ENCODE results near the gene AIDA.

AIDA gene

DNA sequence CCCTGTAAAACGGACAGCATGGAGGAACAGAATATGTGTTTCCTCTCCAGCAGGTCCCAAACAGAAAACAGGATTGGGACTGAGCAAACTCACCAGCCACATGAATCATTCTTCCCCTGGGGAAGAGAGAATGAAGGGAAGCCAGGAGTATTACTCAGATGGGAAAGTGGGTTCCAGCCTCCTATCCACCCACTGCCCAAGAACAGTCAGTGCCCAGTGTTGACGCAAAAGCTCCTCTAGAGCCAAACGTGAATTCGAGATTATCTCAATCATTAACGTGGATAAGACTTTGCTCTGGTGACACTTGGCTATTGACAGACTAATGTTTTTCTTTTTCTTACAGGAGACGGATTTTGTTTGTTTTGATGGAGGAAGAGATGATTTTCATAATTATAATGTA, 85.1 kb downstream of the AIDA start:
- TF ChIP-seq, protein P1, sequence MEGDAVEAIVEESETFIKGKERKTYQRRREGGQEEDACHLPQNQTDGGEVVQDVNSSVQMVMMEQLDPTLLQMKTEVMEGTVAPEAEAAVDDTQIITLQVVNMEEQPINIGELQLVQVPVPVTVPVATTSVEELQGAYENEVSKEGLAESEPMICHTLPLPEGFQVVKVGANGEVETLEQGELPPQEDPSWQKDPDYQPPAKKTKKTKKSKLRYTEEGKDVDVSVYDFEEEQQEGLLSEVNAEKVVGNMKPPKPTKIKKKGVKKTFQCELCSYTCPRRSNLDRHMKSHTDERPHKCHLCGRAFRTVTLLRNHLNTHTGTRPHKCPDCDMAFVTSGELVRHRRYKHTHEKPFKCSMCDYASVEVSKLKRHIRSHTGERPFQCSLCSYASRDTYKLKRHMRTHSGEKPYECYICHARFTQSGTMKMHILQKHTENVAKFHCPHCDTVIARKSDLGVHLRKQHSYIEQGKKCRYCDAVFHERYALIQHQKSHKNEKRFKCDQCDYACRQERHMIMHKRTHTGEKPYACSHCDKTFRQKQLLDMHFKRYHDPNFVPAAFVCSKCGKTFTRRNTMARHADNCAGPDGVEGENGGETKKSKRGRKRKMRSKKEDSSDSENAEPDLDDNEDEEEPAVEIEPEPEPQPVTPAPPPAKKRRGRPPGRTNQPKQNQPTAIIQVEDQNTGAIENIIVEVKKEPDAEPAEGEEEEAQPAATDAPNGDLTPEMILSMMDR (IDR thresholded peaks at IDR 0.05; ENCODE audit: low read depth, low read length) = no peak
- no peak for DNase-seq (ENCODE audit: extremely low read depth, low read depth)

DNA sequence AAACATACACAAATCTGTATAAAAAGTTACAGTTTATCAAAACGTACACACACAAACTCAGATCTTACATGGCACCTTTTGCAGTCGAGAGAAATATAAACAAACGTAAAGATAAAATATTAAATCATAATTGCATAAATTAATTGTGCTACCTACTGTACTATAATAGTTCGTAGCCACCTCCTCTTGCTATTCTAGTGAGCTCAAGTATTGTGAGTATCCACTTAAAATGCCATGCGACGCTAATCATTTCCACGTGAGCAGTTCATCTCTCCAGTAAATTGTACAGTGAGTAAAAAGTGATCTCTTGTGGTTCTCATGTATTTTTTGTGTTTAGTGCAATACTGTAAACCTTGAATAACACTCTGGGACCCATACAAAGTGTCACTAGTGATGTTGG, 88.1 kb downstream of the AIDA start:
- TF ChIP-seq, protein P1 (IDR thresholded peaks at IDR 0.05; ENCODE audit: low read depth, low read length) = no peak
- DNase-seq (ENCODE audit: extremely low read depth, low read depth) = no peak

- DNase-seq (ENCODE audit: extremely low read depth, low read depth) = no peak
- TF ChIP-seq, protein P1 (IDR thresholded peaks at IDR 0.05; ENCODE audit: low read depth, low read length) = no peak
These were observed 88.8 kb downstream of the AIDA start for GRCh38 chr1:222623458-222623857.

DNA sequence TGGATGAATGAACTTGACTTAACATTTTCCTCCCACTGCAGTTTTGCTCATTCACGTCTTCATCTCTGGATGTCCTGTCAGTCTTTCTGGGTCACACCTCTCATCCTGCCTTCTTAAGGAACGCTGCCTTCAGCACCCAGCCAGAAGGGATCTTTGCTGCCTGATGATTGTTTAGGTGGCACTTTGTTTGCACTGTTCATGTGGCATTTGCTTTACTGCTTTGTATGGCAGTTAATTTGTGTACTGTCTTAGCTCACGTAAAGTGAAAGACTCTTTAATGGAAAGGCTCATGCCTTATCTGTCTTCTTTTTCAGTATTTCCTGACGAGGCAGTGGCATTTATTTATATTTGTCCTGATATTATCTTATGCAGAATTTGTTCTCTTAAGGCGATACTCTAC, 89.5 kb downstream of the AIDA start:
- DNase-seq (ENCODE audit: extremely low read depth, low read depth) = no peak
- TF ChIP-seq, protein P1 (IDR thresholded peaks at IDR 0.05; ENCODE audit: low read depth, low read length) = no peak

GRCh38 chr1:222620566-222620965, 91.7 kb downstream of the AIDA start:
- TF ChIP-seq, protein P1 (IDR thresholded peaks at IDR 0.05; ENCODE audit: low read depth, low read length) = no peak
- no peak for DNase-seq (ENCODE audit: extremely low read depth, low read depth)

DNA sequence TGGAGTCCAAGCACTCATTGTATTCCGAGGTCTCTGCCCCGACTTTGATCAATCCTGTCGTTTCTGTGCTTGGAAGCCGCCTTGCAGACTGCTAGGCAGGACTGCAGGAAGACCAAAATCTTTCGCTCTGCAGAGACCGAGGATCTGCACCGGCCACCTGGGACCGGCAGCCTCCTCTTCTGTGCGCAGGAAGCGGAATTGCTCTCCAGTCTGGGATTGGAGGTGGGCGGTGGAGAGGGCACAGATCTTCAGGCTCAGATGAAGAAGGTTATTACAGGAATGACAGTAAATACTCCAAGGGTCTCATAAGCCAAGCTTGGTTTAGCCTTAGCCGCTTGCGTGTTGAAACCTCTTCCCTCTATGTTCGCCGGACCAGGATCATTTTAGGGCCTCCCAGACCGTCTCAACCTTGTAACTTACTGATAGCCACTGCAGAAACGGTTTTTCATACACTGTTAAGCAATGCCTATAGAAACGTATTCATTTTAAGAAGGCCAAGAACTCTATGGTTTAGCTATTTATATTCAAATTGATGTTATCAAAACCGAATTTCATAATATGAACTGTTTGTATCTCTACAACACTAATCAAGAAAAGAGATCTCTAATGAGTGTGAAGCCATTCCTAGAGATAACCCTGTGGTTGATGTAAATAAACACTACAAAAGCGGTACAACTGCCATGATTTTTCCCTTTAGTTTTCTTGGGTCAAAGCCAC, 93.3 kb downstream of the AIDA start:
- TF ChIP-seq, protein P1 (IDR thresholded peaks at IDR 0.05; ENCODE audit: low read depth, low read length) = no peak
- DNase-seq (ENCODE audit: extremely low read depth, low read depth) = no peak

Data from AG09319 (cell line).